H9 (cell line): ENCODE data around the gene PPP1R12B. TPM values are rescaled to one million over a fixed set of nuclear protein-coding genes. Genes with fewer than 3 reads are reported as not detected.

Source experiments
- DNase-seq: peaks from one replicate; pipeline ENCODE4 v3.0.0-alpha.2; 2017
- H2AFZ ChIP-seq: one replicate; pipeline ENCODE4 v1.6.1; 2013; ENCODE audit warnings: mild to moderate bottlenecking, low read length, control low read depth, moderate library complexity
- H2AK5ac ChIP-seq: 2 replicates; pipeline ENCODE4 v1.6.1; 2013; ENCODE audit warnings: low read length, control low read depth, mixed read lengths; ENCODE audit not compliant: insufficient read length
- H2BK120ac ChIP-seq: one replicate; pipeline ENCODE4 v1.6.1; 2013; ENCODE audit warnings: low read depth, mild to moderate bottlenecking, low read length, control low read depth, inconsistent platforms; ENCODE audit not compliant: poor library complexity, severe bottlenecking
- H2BK12ac ChIP-seq: 2 replicates; pipeline ENCODE4 v1.6.1; 2013; ENCODE audit warnings: low read length, control low read depth, mixed read lengths, low read depth; ENCODE audit not compliant: insufficient read length
- H2BK15ac ChIP-seq: 2 replicates; pipeline ENCODE4 v1.6.1; 2013; ENCODE audit warnings: low read depth, low read length, control low read depth
- H2BK20ac ChIP-seq: one replicate; pipeline ENCODE4 v1.6.1; 2013; ENCODE audit warnings: low read depth, mild to moderate bottlenecking, low read length, control low read depth, inconsistent platforms; ENCODE audit not compliant: poor library complexity, severe bottlenecking
- H2BK5ac ChIP-seq: 2 replicates; pipeline ENCODE4 v1.6.1; 2013; ENCODE audit warnings: low read length, control low read depth, mixed read lengths; ENCODE audit not compliant: insufficient read length
- H3K14ac ChIP-seq: 2 replicates; pipeline ENCODE4 v1.6.1; 2013; ENCODE audit warnings: low read length, control low read depth; ENCODE audit not compliant: insufficient read depth
- H3K18ac ChIP-seq: 2 replicates; pipeline ENCODE4 v1.6.1; 2013; ENCODE audit warnings: low read depth, mild to moderate bottlenecking, mixed read lengths, low read length, control low read depth; ENCODE audit not compliant: insufficient read length
- H3K23ac ChIP-seq: 2 replicates; pipeline ENCODE4 v1.6.1; 2013; ENCODE audit warnings: low read length, control low read depth, mixed read lengths, low read depth; ENCODE audit not compliant: insufficient read length
- H3K23me2 ChIP-seq: 2 replicates; pipeline ENCODE4 v1.6.1; 2013; ENCODE audit warnings: low read depth, mild to moderate bottlenecking, mixed read lengths, low read length, control low read depth; ENCODE audit not compliant: insufficient read length, poor library complexity, severe bottlenecking
- H3K27ac ChIP-seq: 2 replicates; pipeline ENCODE4 v1.5.1; 2013; ENCODE audit warnings: low read length, control low read depth, mixed read lengths, low read depth; ENCODE audit not compliant: insufficient read length
- H3K27me3 ChIP-seq: 2 replicates; pipeline ENCODE4 v1.6.1; 2013; ENCODE audit warnings: low read length, control low read depth, inconsistent platforms; ENCODE audit not compliant: insufficient read depth
- H3K4ac ChIP-seq: 2 replicates; pipeline ENCODE4 v1.6.1; 2013; ENCODE audit warnings: low read depth, mild to moderate bottlenecking, control low read depth, inconsistent platforms, low read length, moderate library complexity
- H3K4me1 ChIP-seq: 2 replicates; pipeline ENCODE4 v1.6.1; 2013; ENCODE audit warnings: low read length, control low read depth, inconsistent platforms; ENCODE audit not compliant: insufficient read depth
- H3K4me2 ChIP-seq: 2 replicates; pipeline ENCODE4 v1.6.1; 2013; ENCODE audit warnings: low read length, control low read depth, mixed read lengths; ENCODE audit not compliant: insufficient read length, insufficient read depth
- H3K56ac ChIP-seq: 2 replicates; pipeline ENCODE4 v1.6.1; 2013; ENCODE audit warnings: low read depth, mild to moderate bottlenecking, mixed read lengths, low read length, control low read depth; ENCODE audit not compliant: insufficient read length
- H3K79me1 ChIP-seq: 2 replicates; pipeline ENCODE4 v1.6.1; 2013; ENCODE audit warnings: low read depth, mild to moderate bottlenecking, moderate library complexity, low read length, control low read depth, inconsistent platforms; ENCODE audit not compliant: insufficient read depth, poor library complexity, severe bottlenecking
- H3K79me2 ChIP-seq: 2 replicates; pipeline ENCODE4 v1.6.1; 2013; ENCODE audit warnings: low read length, control low read depth, inconsistent platforms; ENCODE audit not compliant: insufficient read depth
- H3K9ac ChIP-seq: 2 replicates; pipeline ENCODE4 v1.6.1; 2013; ENCODE audit warnings: low read length, control low read depth, mixed read lengths; ENCODE audit not compliant: insufficient read length; ENCODE audit errors: extremely low read depth
- H3K9me3 ChIP-seq: one replicate; pipeline ENCODE4 v1.6.1; 2013; ENCODE audit warnings: low read depth, low read length, inconsistent platforms; ENCODE audit not compliant: control insufficient read depth
- H3T11ph ChIP-seq: one replicate; pipeline ENCODE4 v1.6.1; 2013; ENCODE audit warnings: mild to moderate bottlenecking, low read length, control low read depth, inconsistent platforms
- H4K20me1 ChIP-seq: one replicate; pipeline ENCODE4 v1.6.1; 2013; ENCODE audit not compliant: control insufficient read depth, insufficient read length, insufficient read depth
- H4K5ac ChIP-seq: 2 replicates; pipeline ENCODE4 v1.6.1; 2013; ENCODE audit warnings: low read depth, mild to moderate bottlenecking, mixed read lengths, low read length, control low read depth; ENCODE audit not compliant: insufficient read length
- H4K8ac ChIP-seq: replicated peaks from 2 replicates; pipeline ENCODE4 v1.6.1; 2013; ENCODE audit warnings: low read length, control low read depth, mixed read lengths, low read depth; ENCODE audit not compliant: insufficient read length
- H4K91ac ChIP-seq: 2 replicates; pipeline ENCODE4 v1.6.1; 2013; ENCODE audit warnings: low read depth, mild to moderate bottlenecking, moderate library complexity, mixed read lengths, low read length, control low read depth; ENCODE audit not compliant: insufficient read length
- H3K27ac Mint-ChIP-seq, 3 experiments: 2 replicates in 2 of 3; 3 replicates in 1 of 3; pipeline ENCODE4 v1.8.0; 2020 to 2021; ENCODE audit warnings: mixed read lengths in 3 of 3, mild to moderate bottlenecking in 1 of 3, moderate library complexity in 1 of 3
- H3K27me3 Mint-ChIP-seq: 2 replicates; pipeline ENCODE4 v1.8.0; 2021; ENCODE audit warnings: low read depth, mild to moderate bottlenecking, moderate library complexity, mixed read lengths
- H3K36me3 Mint-ChIP-seq, 3 experiments: 2 replicates in 2 of 3; 3 replicates in 1 of 3; pipeline ENCODE4 v1.8.0; 2020 to 2021; ENCODE audit warnings: low read depth in 3 of 3, mixed read lengths in 3 of 3; ENCODE audit not compliant: insufficient read depth in 1 of 3
- H3K4me1 Mint-ChIP-seq, 2 experiments: 2 replicates each; pipeline ENCODE4 v1.8.0; 2020; ENCODE audit warnings: mixed read lengths in 2 of 2
- H3K4me3 Mint-ChIP-seq, 2 experiments: 2 replicates in 1 of 2; 3 replicates in 1 of 2; pipeline ENCODE4 v1.8.0; 2020 to 2021; ENCODE audit warnings: mild to moderate bottlenecking in 2 of 2, mixed read lengths in 2 of 2, moderate library complexity in 1 of 2
- H3K9me3 Mint-ChIP-seq, 2 experiments: 2 replicates in 1 of 2; 3 replicates in 1 of 2; pipeline ENCODE4 v1.8.0; 2020; ENCODE audit warnings: mild to moderate bottlenecking in 2 of 2, mixed read lengths in 2 of 2, moderate library complexity in 1 of 2
- CTCF ChIP-seq: fragments of 200-600 bp; sonication (generic); conservative IDR thresholded peaks from 3 replicates; pipeline ENCODE4 v1.8.0; 2021; ENCODE audit warnings: antibody characterized with exemption, mild to moderate bottlenecking
- WGBS: extraction: QIAGEN DNeasy Blood & Tissue Kit; methylation state at CpG from one replicate; pipeline ENCODE4 v1.1.7; 2013; ENCODE audit warnings: missing lambda C conversion rate, low lambda C conversion rate, mixed read lengths; ENCODE audit not compliant: insufficient read length; ENCODE audit errors: extremely low coverage; 5-methylcytosine and 5-hydroxymethylcytosine counted together
- total RNA-seq: library from RNA; stranded (reverse); gene quantifications from 2 replicates; pipeline ENCODE4 v1.2.1, GENCODE V29; 2021

Gene PPP1R12B
- total RNA-seq, 1 experiment from 2014 or later, result 12.9 TPM

- Histone ChIP-seq H3K9me3 (no peaks in the 10 kb centered on the region), H2AFZ (no peak overlapping the region), H2BK15ac (no peak overlapping the region), H2AK5ac (no peak overlapping the region), H3K4ac (no peak overlapping the region), H2BK120ac (no peak overlapping the region), H3K27me3 (no peaks in the 10 kb centered on the region), H3K18ac (no peak overlapping the region), H2BK12ac (no peak overlapping the region), H3T11ph (no peak overlapping the region), H3K27ac (no peak overlapping the region), H3K23ac (no peak overlapping the region), H4K8ac (no peak overlapping the region), H3K79me1 (no peaks in the 10 kb centered on the region), H3K56ac (no peak overlapping the region), H2BK5ac (no peak overlapping the region), H3K4me2 (no peak overlapping the region), H3K9ac (no peak overlapping the region), H4K5ac (no peak overlapping the region), H3K4me1 (no peaks in the 10 kb centered on the region), H3K23me2 (no peaks in the 10 kb centered on the region), H4K91ac (no peak overlapping the region), H3K79me2 (no peaks in the 10 kb centered on the region), H4K20me1 (no peaks in the 10 kb centered on the region), H2BK20ac (no peak overlapping the region), H3K14ac (no peak overlapping the region)
- Mint-ChIP-seq H3K4me1 (peaks cover 7 to 12% of the 10 kb centered on the region in 2 experiments), H3K9me3 (no peaks in the 10 kb centered on the region), H3K27ac (no peak overlapping the region), H3K36me3 (no peaks in the 10 kb centered on the region), H3K4me3 (no peak overlapping the region), H3K27me3 (peaks cover 2% of the 10 kb centered on the region; the same call in 1 of the 2 replicates)
- WGBS, result no CpG with 5 or more reads among the region's 14 CpGs
- DNase-seq, result no peak
- no peak for TF ChIP-seq CTCF
These were observed 36.4 kb upstream of the PPP1R12B start for GRCh38 chr1:202311875-202312635.
